Activated T-helper 2 cell treated with anti-CD3 and anti-CD28 coated beads, Interferon-gamma antibody, Interleukin-2, Interleukin-4, amounts not matched to agents 10 μg/mL and 5 μg/mL and 100 μg/mL, durations not matched to agents 14 hours and 24 hours and 36 hours (primary cell): Measurements from ENCODE around the gene NTMT1. TPM values are rescaled to one million over a fixed set of nuclear protein-coding genes. Genes with fewer than 3 reads are reported as not detected.
"Not testable (repeated sequence)": the region's sequence is repeated elsewhere in the genome, so short reads cannot be mapped to it uniquely, and the experiment has no call there.

Source experiments
- DNase-seq: peaks from one replicate; pipeline ENCODE4 v3.0.0; 2021; ENCODE audit warnings: low spot score
- H3K27ac Mint-ChIP-seq: one replicate; pipeline ENCODE4 v1.8.0; 2021; ENCODE audit warnings: mixed read lengths
- H3K27me3 Mint-ChIP-seq: one replicate; pipeline ENCODE4 v1.8.0; 2021; ENCODE audit warnings: low read depth, mixed read lengths
- H3K36me3 Mint-ChIP-seq: one replicate; pipeline ENCODE4 v1.8.0; 2021; ENCODE audit warnings: low read depth, mixed read lengths
- H3K4me1 Mint-ChIP-seq: one replicate; pipeline ENCODE4 v1.8.0; 2021; ENCODE audit warnings: low read depth, mixed read lengths
- H3K4me3 Mint-ChIP-seq: one replicate; pipeline ENCODE4 v1.8.0; 2021; ENCODE audit warnings: low read depth, mild to moderate bottlenecking, moderate library complexity, mixed read lengths
- H3K9me3 Mint-ChIP-seq: one replicate; pipeline ENCODE4 v1.8.0; 2021; ENCODE audit warnings: mixed read lengths
- intact Hi-C: fragments of 100-400 bp; cut with micrococcal nuclease; formaldehyde crosslinking; loops from one replicate; pipeline ENCODE4 v1.15.1; 2023
- total RNA-seq: library from RNA; stranded (reverse); gene quantifications from 2 replicates; pipeline ENCODE4 v1.2.3, GENCODE V29; 2022

NTMT1 gene
- total RNA-seq, 1 donor from 2014 or later, result 61.5 TPM

DNA sequence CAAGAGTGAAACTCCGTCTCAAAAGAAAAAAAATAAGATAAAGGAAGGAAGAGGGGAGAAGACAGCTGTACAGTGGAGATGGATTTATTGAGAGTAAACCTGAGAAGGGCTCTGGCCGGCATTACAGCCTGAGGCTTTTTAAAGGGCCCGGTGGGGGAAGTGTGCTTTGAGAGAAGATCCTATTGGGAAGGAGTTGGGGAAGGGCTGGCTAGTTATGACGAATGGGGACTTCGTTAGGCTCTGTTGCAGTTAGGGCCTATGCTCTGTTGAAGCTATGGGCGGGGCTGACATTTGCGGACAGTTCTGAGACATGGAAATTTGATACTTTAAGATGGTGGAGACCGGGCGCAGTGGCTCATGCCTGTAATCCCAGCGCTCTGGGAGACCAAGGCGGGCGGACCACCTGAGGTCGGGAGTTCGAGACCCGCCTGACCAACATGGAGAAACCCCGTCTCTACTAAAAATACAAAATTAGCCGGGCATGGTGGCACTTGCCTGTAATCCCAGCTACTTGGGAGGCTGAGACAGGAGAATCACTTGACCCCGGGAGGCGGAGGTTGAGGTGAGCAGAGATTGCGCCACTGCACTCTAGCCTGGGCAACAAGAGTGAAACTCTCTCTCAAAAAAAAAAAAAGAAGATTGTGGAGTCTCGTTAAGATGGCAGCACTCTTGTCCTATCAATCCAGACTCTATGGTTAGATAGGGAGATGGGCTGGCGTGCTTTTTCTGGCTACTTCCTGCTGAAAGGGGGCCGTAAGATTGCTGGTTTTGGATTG lies 38.3 kb upstream of the NTMT1 start:
- peak overlapping the region; percentile 5 for H3K27ac Mint-ChIP-seq
- no peaks in the 10 kb centered on the region for H3K9me3 Mint-ChIP-seq
- no peak for DNase-seq
- no peaks in the 10 kb centered on the region for H3K36me3 Mint-ChIP-seq
- H3K4me1 Mint-ChIP-seq, result peaks cover 38% of the 10 kb centered on the region
- H3K4me3 Mint-ChIP-seq, result no peak overlapping the region
- intact Hi-C loops, result no loop called here
- peaks cover 19% of the 10 kb centered on the region for H3K27me3 Mint-ChIP-seq

DNA sequence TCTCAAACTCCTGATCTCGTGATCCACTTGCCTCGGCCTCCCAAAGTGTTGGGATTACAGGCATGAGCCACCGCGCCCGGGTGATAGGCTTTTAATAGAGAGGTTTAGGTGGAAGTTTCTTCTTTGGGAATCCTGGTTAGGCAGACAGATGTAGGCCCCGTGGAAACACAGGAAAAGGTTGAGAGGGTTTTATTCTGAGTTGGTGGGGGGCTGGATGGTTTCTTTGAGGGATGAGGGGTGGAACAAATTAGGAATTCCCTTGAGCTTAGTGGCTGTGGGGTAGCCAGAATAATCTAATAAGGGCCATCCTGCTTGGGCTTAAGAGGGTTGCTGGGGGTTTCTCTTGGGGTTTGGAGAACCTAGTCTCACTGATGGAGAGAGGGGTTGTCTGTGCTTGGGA lies 35.5 kb upstream of the NTMT1 start:
- no peaks in the 10 kb centered on the region for H3K36me3 Mint-ChIP-seq
- H3K27me3 Mint-ChIP-seq, result peaks cover 31% of the 10 kb centered on the region
- H3K4me3 Mint-ChIP-seq, result no peak overlapping the region
- H3K27ac Mint-ChIP-seq, result no peak overlapping the region
- H3K9me3 Mint-ChIP-seq, result no peaks in the 10 kb centered on the region
- H3K4me1 Mint-ChIP-seq, result peaks cover 30% of the 10 kb centered on the region
- no peak for DNase-seq
- intact Hi-C loops, result no loop called here

DNA sequence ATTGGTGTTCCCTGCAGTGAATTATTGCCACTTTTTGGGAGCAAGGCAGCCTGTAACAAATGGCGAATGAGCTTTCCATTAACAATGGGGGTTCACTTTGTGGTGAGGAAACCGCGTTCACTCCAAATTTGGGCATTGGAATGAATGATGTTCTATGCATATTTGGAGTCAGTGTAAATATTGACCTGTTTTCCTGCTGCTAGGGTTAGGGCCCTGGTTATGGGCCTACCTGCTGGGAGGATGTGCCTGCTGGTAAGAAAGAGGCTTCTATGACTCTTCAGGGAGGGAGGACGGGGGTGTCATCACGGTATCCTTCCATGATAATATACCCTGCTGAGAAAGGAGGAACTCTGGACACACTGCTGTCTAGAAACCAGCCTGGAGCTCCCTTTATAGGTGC lies 34.0 kb upstream of the NTMT1 start:
- no peak for DNase-seq
- peaks cover 28% of the 10 kb centered on the region for H3K4me1 Mint-ChIP-seq
- H3K27me3 Mint-ChIP-seq, result peaks cover 31% of the 10 kb centered on the region
- no peak overlapping the region for H3K4me3 Mint-ChIP-seq
- no peaks in the 10 kb centered on the region for H3K36me3 Mint-ChIP-seq
- H3K27ac Mint-ChIP-seq, result no peak overlapping the region
- no peaks in the 10 kb centered on the region for H3K9me3 Mint-ChIP-seq
- intact Hi-C loops, result no loop called here

DNA sequence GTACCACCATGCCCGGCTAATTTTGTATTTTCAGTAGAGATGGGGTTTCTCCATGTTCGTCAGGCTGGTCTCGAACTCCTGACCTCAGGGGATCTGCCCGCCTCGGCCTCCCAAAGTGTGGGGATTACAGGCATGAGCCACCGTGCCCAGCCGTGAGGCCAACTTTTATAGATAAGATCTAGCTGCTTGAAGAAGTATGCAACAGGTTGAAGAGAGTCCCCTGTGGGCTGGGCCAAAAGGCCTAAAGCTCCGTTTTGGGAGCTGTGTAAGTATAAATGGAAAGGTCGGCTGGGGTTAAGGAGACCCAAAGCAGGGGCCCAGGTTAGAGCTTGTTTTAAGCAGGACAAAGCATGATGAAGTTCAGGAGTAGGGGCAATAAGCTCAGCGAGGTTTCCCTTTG lies 33.2 kb upstream of the NTMT1 start:
- Mint-ChIP-seq H3K27me3 (peaks cover 31% of the 10 kb centered on the region), H3K4me1 (peaks cover 21% of the 10 kb centered on the region)
- H3K36me3 Mint-ChIP-seq, H3K4me3 Mint-ChIP-seq, H3K9me3 Mint-ChIP-seq, H3K27ac Mint-ChIP-seq, intact Hi-C loops, DNase-seq: not testable (repeated sequence)

DNA sequence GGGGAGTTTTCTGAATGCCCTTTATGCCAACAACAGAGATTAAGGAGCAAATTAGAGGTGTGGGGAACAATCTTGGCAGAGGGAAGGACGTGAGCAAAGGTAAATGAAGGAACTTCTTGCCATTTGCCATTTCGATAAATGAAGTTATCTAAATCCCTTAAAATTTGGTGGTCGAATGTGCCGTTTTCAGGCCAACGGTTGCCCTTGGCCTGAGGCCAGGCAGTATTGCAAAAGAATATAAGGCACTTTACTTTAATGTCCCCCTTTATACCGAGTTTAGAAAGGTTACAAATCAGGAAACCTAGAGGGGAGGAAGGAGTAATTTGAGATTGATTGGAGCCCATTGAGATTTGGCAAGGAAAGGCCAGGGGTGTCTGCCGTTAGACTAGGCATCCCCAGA lies 31.3 kb upstream of the NTMT1 start:
- H3K27me3 Mint-ChIP-seq, result peaks cover 25% of the 10 kb centered on the region
- H3K9me3 Mint-ChIP-seq, result no peaks in the 10 kb centered on the region

DNA sequence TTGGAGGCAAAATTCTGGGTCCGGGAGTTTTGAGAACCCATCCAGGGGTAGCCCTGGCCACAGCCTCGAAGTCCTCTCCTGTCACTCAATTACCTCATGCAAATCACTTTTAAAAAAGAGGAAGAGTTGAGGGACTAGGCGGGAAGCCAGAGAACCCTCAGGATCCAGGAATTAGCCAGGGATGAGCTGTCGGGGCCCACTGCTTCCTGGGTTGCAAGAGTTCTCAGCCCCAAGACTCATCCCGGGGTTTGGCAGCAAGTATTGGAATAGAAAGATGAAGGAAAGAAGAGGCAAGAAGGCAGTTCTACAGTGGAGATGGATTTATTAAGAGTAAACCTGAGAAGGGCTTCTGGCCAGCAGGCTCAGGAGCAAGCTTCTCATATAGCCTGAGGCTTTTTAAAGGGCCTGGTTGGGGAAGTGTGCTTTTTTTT lies 30.6 kb upstream of the NTMT1 start:
- H3K4me1 Mint-ChIP-seq, result peaks cover 25% of the 10 kb centered on the region
- peaks cover 21% of the 10 kb centered on the region for H3K27me3 Mint-ChIP-seq
- no peak for DNase-seq
- no peak overlapping the region for H3K4me3 Mint-ChIP-seq
- no peaks in the 10 kb centered on the region for H3K9me3 Mint-ChIP-seq
- no peak overlapping the region for H3K27ac Mint-ChIP-seq
- intact Hi-C loops, result no loop called here
- H3K36me3 Mint-ChIP-seq, result no peaks in the 10 kb centered on the region

More for the DNA sequence above, 31.3 kb upstream of the NTMT1 start:
- intact Hi-C loops, result no loop called here
- Mint-ChIP-seq H3K36me3 (no peaks in the 10 kb centered on the region), H3K4me1 (peaks cover 25% of the 10 kb centered on the region), H3K4me3 (no peak overlapping the region), H3K27ac (no peak overlapping the region)
- DNase-seq, result no peak

DNA sequence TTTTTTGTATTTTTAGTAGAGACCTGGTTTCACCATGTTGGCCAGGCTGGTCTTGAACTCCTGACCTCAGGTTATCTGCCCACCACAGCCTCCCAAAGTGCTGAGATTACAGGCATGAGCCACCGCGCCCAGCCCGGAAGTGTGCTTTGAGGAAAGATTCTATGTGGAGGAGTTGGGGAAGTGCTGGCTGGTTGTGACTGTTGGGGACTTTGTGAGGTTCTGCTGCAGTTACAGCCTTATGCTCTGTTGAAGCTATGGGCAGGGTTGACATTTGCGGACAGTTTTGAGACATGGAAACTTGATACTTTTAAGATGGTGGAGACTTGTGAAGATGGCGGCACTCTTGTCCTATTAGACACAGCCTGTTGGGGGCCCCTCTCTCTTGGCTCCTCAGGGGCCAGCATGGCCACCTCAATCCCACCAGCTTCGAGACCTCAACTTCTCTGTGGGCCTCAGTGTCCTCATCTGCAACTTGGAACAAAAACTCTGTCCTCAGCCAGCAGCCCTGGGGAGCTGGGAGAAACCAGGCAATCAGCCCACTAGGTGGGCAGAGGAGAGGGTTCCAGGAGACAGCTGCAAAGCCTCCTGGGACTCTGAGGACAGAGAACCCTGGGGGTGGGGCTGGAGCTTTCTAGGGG lies 29.9 kb upstream of the NTMT1 start:
- H3K27ac Mint-ChIP-seq, result peak overlapping the region; percentile 59
- no peaks in the 10 kb centered on the region for H3K36me3 Mint-ChIP-seq
- no peak for DNase-seq
- intact Hi-C loops, result no loop called here
- H3K4me1 Mint-ChIP-seq, result peaks cover 25% of the 10 kb centered on the region
- H3K4me3 Mint-ChIP-seq, result no peak overlapping the region
- H3K27me3 Mint-ChIP-seq, result peaks cover 18% of the 10 kb centered on the region
- H3K9me3 Mint-ChIP-seq, result no peaks in the 10 kb centered on the region

DNA sequence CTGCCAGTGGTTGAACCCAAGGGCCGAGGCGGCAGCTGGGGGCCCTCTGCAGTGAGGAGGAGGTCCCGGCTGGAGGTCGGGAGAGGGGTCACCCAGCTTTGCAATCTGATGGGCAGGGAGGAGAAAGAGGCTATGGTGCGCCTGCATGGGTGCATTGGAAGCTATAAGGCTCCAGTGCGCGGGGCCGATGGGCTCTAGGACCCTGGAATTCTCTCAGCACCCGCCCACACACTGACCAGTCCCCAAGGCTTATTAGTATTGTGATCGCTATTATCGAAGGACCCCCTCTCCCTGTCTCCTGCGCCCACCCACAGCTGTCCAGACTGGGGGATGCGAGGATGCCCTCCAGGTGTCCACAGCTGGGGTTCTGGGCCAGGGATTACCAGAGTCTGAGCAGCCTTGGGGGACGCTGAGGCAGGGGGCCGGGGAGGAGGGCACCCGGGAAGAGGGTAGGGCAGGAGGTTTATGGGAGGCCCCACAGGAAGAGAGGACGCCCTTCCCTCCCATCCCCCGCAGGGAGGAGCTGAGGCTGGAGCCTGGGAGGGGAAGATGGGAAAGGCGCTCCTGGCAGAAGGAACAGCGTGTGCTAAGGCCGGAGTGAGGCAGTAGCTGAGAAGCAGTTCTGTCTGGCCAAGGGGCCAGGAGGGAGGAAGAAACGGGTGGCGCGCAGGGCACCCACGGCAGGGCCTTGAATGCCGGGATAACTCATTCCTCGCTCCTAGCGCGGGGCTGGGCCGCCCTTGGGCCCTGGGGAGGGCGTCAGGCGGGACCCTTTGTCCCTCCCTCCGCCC lies 29.2 kb upstream of the NTMT1 start:
- H3K4me3 Mint-ChIP-seq, result no peak overlapping the region
- DNase-seq, result no peak
- peaks cover 19% of the 10 kb centered on the region for H3K27me3 Mint-ChIP-seq
- intact Hi-C loops, result no loop called here
- H3K36me3 Mint-ChIP-seq, result no peaks in the 10 kb centered on the region
- no peaks in the 10 kb centered on the region for H3K9me3 Mint-ChIP-seq
- peaks cover 25% of the 10 kb centered on the region for H3K4me1 Mint-ChIP-seq
- no peak overlapping the region for H3K27ac Mint-ChIP-seq

DNA sequence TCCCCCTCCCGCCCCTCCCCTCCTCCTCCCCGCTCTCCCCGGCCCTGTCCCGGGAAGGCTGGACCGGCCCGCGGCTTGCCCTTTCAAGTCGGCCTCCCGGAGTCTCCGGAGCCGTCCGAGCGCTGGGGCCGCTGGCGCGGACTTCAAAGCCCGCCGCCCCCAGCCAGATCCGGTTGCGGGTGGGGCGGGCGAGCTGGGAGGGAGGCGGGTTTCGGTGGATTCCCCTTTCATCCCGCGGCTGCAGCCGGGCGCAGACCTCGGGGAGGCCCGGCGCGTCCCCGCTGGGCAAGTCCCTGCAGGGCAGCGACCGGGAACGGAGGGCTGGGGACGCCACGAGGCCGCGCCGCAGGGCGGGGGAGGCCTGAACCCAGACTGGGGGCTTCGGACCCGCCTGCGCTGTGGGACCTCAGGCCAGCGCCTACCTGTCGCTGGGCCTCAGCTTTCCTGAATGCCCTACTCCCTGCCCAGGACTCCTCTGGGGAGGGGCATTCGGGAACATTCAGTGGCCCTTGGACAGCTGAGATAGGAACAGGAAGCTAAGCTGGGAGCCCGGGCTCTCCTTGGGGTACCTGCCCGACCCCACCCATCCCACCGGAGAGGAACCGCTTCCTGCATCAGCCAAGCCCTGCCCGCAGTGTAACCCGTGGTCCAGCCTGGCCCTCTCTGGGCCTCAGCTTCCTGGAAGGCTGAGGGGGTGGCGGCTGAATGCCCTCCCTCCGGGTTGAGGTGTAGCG lies 28.4 kb upstream of the NTMT1 start:
- no peak for DNase-seq
- H3K36me3 Mint-ChIP-seq, result no peaks in the 10 kb centered on the region
- H3K9me3 Mint-ChIP-seq, result no peaks in the 10 kb centered on the region
- no peak overlapping the region for H3K4me3 Mint-ChIP-seq
- peaks cover 28% of the 10 kb centered on the region for H3K4me1 Mint-ChIP-seq
- peaks cover 15% of the 10 kb centered on the region for H3K27me3 Mint-ChIP-seq
- intact Hi-C loops, result no loop called here
- peak overlapping the region; percentile 33 for H3K27ac Mint-ChIP-seq

DNA sequence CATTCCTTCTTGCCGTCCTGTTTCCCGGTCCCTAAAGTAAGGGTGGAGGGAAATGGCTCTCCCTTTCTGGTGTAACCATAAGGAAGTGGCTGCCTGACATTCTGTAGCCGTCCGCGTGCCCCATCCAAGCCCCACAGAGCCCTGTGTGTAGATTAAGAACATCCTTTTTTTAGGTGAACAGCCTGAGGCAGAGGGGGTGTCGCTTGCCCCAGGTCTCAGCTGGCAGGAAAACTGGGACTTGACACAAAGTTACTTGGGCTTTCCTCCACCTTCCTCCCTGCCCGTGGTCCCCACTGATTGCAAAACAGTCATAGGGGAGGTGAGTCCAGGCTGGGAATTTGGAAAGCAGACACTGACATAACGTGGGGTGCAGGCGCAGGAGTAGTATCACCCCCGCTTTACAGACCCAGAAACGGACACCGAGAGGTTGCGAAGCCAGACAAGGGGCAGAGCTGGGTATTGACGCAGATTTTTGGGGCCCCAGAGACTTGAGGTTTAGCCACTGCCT lies 27.8 kb upstream of the NTMT1 start:
- no peaks in the 10 kb centered on the region for H3K9me3 Mint-ChIP-seq
- peaks cover 15% of the 10 kb centered on the region for H3K27me3 Mint-ChIP-seq
- intact Hi-C loops, result no loop called here
- no peak overlapping the region for H3K4me3 Mint-ChIP-seq
- H3K36me3 Mint-ChIP-seq, result no peaks in the 10 kb centered on the region
- peak overlapping the region; percentile 33 for H3K27ac Mint-ChIP-seq
- H3K4me1 Mint-ChIP-seq, result peaks cover 26% of the 10 kb centered on the region
- no peak for DNase-seq

DNA sequence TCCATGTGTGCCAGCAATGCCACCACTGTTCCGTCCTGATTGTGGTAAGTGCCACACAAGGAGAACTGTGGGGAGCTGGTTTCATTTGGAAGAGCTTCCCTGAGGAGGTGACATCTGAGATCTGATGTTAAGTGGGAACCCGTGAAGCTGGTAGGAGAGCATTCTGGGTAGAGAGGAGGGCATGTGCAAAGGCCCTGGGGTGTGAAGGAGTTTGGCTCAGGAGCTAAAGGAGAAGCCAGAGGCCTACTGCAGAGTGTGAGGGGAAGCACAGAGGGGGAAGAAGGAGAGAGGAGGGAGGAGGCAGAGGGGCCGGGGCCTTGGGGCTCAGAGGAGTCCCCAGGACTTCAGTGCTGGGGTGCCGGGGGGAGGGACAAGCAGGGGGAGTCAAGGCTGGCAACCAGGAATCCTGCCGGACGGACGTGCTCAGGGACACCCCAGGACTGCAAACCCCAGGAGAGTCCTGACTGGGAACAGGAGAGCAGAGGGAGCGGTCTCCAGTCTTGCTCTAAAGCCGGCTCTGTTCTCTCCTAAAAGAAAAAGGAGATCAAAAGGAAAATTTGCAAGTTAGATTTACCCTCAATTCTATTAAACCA lies 24.8 kb upstream of the NTMT1 start:
- intact Hi-C loops, result no loop called here
- peaks cover 26% of the 10 kb centered on the region for H3K4me1 Mint-ChIP-seq
- no peak for DNase-seq

More for the DNA sequence above, 24.8 kb upstream of the NTMT1 start:
- no peak overlapping the region for H3K4me3 Mint-ChIP-seq
- no peaks in the 10 kb centered on the region for H3K9me3 Mint-ChIP-seq
- no peaks in the 10 kb centered on the region for H3K36me3 Mint-ChIP-seq
- H3K27me3 Mint-ChIP-seq, result peaks cover 2% of the 10 kb centered on the region
- H3K27ac Mint-ChIP-seq, result no peak overlapping the region
